K562 (cell line): Measurements from ENCODE around the gene RNF215. TPM values are rescaled to one million over a fixed set of nuclear protein-coding genes. Genes with fewer than 3 reads are reported as not detected.

Experiments used
- CHD4 ChIP-seq: fragments of 200-600 bp; sonication (generic); IDR thresholded peaks from 3 replicates; pipeline ENCODE4 v1.6.1; 2012; ENCODE audit warnings: low read depth, mild to moderate bottlenecking, mixed read lengths, low read length, inconsistent platforms; ENCODE audit not compliant: insufficient read depth, insufficient replicate concordance, poor library complexity, severe bottlenecking
- E2F3 ChIP-seq: fragments of 250-450 bp; sonication (Bioruptor Pico); IDR thresholded peaks from 2 replicates; pipeline ENCODE4 v1.4.0; 2020; ENCODE audit warnings: mild to moderate bottlenecking
- FUS ChIP-seq: fragments of 200-400 bp; formaldehyde crosslinking; optimal IDR thresholded peaks from 2 replicates; pipeline ENCODE3; 2017; ENCODE audit warnings: low read depth, low read length
- GATAD2A ChIP-seq: fragments of 450-650 bp; IDR thresholded peaks from 2 replicates; pipeline ENCODE4 v1.6.1; 2017
- HDAC8 ChIP-seq: fragments of 450-650 bp; IDR thresholded peaks from 2 replicates; pipeline ENCODE4 v1.6.1; 2016; ENCODE audit warnings: mild to moderate bottlenecking, missing genetic modification characterization, moderate library complexity, missing compliant biosample characterization
- HSF4 ChIP-seq: fragments of 250-450 bp; sonication (Bioruptor Pico); IDR thresholded peaks from 2 replicates; pipeline ENCODE4 v2.1.2; 2022; ENCODE audit warnings: mild to moderate bottlenecking, moderate library complexity, borderline replicate concordance
- MYNN ChIP-seq, 2 experiments: sonication (generic); formaldehyde crosslinking in 1 of 2; IDR thresholded peaks; 2 replicates each; pipeline versions ENCODE4 v1.5.0 to v1.6.1; 2016 to 2020; ENCODE audit warnings: antibody characterized with exemption in 1 of 2, missing genetic modification reagents in 1 of 2
- NFIX ChIP-seq: fragments of 250-450 bp; sonication (Bioruptor Pico); IDR thresholded peaks from 2 replicates; pipeline ENCODE4 v1.4.0; 2020; ENCODE audit warnings: low read depth, mild to moderate bottlenecking, moderate library complexity
- NR2C2 ChIP-seq, 2 experiments: fragments of 200-800 bp in 1 of 2; sonication (Bioruptor generic) in 1 of 2; sonication (generic) in 1 of 2; formaldehyde crosslinking in 1 of 2; IDR thresholded peaks; 2 replicates each; pipeline versions ENCODE4 v1.6.1 to v1.8.0; 2016 to 2022; ENCODE audit warnings: mild to moderate bottlenecking in 1 of 2, missing compliant biosample characterization in 1 of 2, missing genetic modification characterization in 1 of 2, missing genetic modification reagents in 1 of 2
- SFPQ ChIP-seq: fragments of 200-400 bp; formaldehyde crosslinking; IDR thresholded peaks from 2 replicates; pipeline ENCODE4 v1.6.1; 2017; ENCODE audit warnings: mild to moderate bottlenecking, low read depth, low read length, moderate library complexity
- SMARCB1 ChIP-seq: IDR thresholded peaks from 2 replicates; pipeline ENCODE4 v1.6.1; 2011; ENCODE audit warnings: improper control_type of control experiment, low read depth; ENCODE audit not compliant: insufficient read length
- THRA ChIP-seq: fragments of 450-650 bp; IDR thresholded peaks from 2 replicates; pipeline ENCODE4 v1.6.1; 2017; ENCODE audit warnings: mild to moderate bottlenecking, moderate library complexity
- ZBTB17 ChIP-seq: fragments of 450-650 bp; formaldehyde crosslinking; IDR thresholded peaks from 2 replicates; pipeline ENCODE4 v1.4.0; 2020; ENCODE audit warnings: mild to moderate bottlenecking
- ZHX1 ChIP-seq: fragments of 150-350 bp; conservative IDR thresholded peaks from 2 replicates; pipeline ENCODE4 v1.6.1; 2014; ENCODE audit warnings: low read length
- ZNF609 ChIP-seq: sonication (generic); formaldehyde crosslinking; IDR thresholded peaks from 2 replicates; pipeline ENCODE4 v1.8.1; 2023; ENCODE audit warnings: missing genetic modification reagents, mild to moderate bottlenecking, borderline replicate concordance
- polyA plus RNA-seq, 8 experiments: library from polyadenylated mRNA; depleted of rRNA in 4 of 8; stranded (reverse) in 5 of 8; unstranded in 3 of 8; fragments of >200 nt; fragmentation: Nextera tagmentation in 2 of 8; fragmentation: Illumina TruSeq in 1 of 8; extraction: Ambion mirVana in 2 of 8; extraction: Trizol in 1 of 8; gene quantifications; 2 replicates each; pipeline versions ENCODE4 v1.2.1 to v1.2.3, GENCODE V29; 2011 to 2014; ENCODE audit warnings: inconsistent platforms in 1 of 8, missing spikeins in 1 of 8
- total RNA-seq, 7 experiments: library from RNA; depleted of rRNA in 6 of 7; stranded (reverse); fragments of >200 nt in 6 of 7; fragmentation: Illumina TruSeq in 2 of 7; extraction: Trizol in 2 of 7; gene quantifications; 2 replicates each; pipeline versions ENCODE4 v1.2.1 to v1.2.3, GENCODE V29; 2011 to 2021; ENCODE audit warnings: low replicate concordance in 1 of 7

RNF215 gene
- total and polyA plus RNA-seq, 9 of the 15 experiments (the other 6 are each of a cell fraction or from before 2014, with no cell fraction given), result 0.08 to 9.8 (median 2.7) TPM

- TF ChIP-seq E2F3 (CRISPR knock-in tag) (no peak), THRA (no peak), FUS (no peak), SMARCB1 (no peak), ZNF609 (CRISPR knock-in tag) (no peak), MYNN (IDR thresholded peaks at IDR 0.05) (no peak), MYNN (CRISPR knock-in tag; IDR thresholded peaks at IDR 0.05) (no peak), SFPQ (no peak), HSF4 (CRISPR knock-in tag) (no peak), CHD4 (no peak), ZBTB17 (CRISPR knock-in tag) (no peak), ZHX1 (no peak), GATAD2A (no peak), NFIX (CRISPR knock-in tag) (no peak), NR2C2 (CRISPR knock-in tag; IDR thresholded peaks at IDR 0.05) (no peak), NR2C2 (tag; IDR thresholded peaks at IDR 0.05) (peak; percentile 46; the same call in 1 of the 2 replicates), HDAC8 (no peak)
These were observed 30.6 kb downstream of the RNF215 start, which contains the start of the genes CCDC157 and SF3A1 (continued) for GRCh38 chr22:30356449-30357235.
